ENCODE data around the gene SH3RF3.

SH3RF3 gene

DNA sequence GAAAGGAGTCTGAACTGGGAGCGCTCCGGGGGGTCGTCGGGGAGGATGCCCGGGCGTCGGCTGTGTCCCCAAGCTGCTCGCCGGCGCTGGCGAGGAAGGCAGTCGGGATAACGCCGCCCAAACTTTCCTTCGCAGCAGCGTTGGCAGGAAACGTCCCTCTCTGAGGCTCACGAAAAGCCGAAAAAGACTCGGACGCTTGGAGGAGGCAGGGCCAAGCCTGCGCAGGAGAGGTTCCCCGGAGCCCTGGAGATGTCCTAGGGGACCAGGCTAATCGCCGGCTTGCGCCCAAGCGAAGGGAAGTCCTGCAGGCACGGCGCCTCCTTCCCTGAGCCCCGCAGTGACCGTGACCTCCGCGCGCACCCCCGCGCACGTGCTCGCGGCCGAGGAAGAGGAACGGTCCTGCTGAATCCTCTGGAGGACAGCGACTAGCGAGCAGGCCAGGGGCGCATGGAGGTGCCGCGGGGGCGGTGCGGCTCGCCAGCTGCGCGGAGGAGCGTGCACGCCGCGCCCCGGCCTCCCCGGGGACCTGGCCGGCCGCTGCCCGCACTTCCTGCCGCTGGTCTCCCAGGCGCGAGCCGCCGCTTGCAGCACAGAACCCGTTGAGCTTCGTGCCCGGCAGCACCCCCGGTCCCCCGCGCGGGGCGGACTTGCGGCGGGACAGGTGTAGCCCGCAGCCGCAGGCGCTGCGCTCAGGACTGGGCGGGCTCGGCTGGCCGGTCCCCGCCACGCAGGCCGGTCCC is at the start of gene SH3RF3:
Gene SH3RF3, plus strand, starts transcription at position 590 of the 740 bp plus-strand sequence.
- TF ChIP-seq ARNTL (CRISPR knock-in tag; IDR thresholded peaks at IDR 0.05; ENCODE audit: borderline replicate concordance, low read depth): no peak
- no peak for TF ChIP-seq SNAI2 (CRISPR knock-in tag; IDR thresholded peaks at IDR 0.05)
- no peak for TF ChIP-seq TCF4 (CRISPR knock-in tag; IDR thresholded peaks at IDR 0.05; ENCODE audit: borderline replicate concordance)
- TF ChIP-seq CSDC2 (CRISPR knock-in tag; IDR thresholded peaks at IDR 0.05): no peak
- no peak for TF ChIP-seq ISL1 (CRISPR knock-in tag; IDR thresholded peaks at IDR 0.05)
- no peak for TF ChIP-seq TOX (CRISPR knock-in tag; IDR thresholded peaks at IDR 0.05; ENCODE audit: borderline replicate concordance)
- TF ChIP-seq, protein P1, sequence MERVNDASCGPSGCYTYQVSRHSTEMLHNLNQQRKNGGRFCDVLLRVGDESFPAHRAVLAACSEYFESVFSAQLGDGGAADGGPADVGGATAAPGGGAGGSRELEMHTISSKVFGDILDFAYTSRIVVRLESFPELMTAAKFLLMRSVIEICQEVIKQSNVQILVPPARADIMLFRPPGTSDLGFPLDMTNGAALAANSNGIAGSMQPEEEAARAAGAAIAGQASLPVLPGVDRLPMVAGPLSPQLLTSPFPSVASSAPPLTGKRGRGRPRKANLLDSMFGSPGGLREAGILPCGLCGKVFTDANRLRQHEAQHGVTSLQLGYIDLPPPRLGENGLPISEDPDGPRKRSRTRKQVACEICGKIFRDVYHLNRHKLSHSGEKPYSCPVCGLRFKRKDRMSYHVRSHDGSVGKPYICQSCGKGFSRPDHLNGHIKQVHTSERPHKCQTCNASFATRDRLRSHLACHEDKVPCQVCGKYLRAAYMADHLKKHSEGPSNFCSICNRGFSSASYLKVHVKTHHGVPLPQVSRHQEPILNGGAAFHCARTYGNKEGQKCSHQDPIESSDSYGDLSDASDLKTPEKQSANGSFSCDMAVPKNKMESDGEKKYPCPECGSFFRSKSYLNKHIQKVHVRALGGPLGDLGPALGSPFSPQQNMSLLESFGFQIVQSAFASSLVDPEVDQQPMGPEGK (CRISPR knock-in tag; IDR thresholded peaks at IDR 0.05; ENCODE audit: borderline replicate concordance): no peak
- TF ChIP-seq, protein P2, sequence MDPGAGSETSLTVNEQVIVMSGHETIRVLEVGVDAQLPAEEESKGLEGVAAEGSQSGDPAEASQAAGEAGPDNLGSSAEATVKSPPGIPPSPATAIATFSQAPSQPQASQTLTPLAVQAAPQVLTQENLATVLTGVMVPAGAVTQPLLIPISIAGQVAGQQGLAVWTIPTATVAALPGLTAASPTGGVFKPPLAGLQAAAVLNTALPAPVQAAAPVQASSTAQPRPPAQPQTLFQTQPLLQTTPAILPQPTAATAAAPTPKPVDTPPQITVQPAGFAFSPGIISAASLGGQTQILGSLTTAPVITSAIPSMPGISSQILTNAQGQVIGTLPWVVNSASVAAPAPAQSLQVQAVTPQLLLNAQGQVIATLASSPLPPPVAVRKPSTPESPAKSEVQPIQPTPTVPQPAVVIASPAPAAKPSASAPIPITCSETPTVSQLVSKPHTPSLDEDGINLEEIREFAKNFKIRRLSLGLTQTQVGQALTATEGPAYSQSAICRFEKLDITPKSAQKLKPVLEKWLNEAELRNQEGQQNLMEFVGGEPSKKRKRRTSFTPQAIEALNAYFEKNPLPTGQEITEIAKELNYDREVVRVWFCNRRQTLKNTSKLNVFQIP (CRISPR knock-in tag; IDR thresholded peaks at IDR 0.05; ENCODE audit: borderline replicate concordance, low read depth): no peak
- no peak for TF ChIP-seq OSR1 (CRISPR knock-in tag; IDR thresholded peaks at IDR 0.05)
- no peak for TF ChIP-seq ESRRG (CRISPR knock-in tag; IDR thresholded peaks at IDR 0.05)
- no peak for TF ChIP-seq ZFP30 (CRISPR knock-in tag; IDR thresholded peaks at IDR 0.05)
- ATAC-seq: peak; percentile 15

DNA sequence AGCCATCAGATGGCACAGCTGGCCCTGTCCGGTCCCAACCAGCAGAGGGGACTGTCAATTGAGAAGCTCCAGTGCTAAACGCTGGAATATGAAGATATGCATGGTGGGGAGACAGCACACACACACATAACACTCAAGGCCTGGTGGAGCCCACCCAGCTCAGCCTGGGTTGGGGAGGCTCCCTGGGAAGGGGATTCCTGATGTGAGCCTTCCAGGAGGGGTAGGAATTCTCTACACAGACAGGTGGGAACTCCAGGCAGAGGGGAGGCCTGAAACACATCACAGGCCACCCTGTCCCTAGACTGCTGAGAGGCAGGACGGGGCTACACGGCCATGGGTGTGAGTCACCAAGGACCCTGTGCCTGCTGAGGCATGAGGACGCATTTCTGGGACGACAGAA is 49.4 kb upstream of the SH3RF3 start:
- TF ChIP-seq CSDC2 (CRISPR knock-in tag; IDR thresholded peaks at IDR 0.05) (no peak), SNAI2 (CRISPR knock-in tag; IDR thresholded peaks at IDR 0.05) (no peak), ZNF70 (CRISPR knock-in tag; IDR thresholded peaks at IDR 0.05) (no peak), ZNF565 (CRISPR knock-in tag; conservative IDR thresholded peaks at IDR 0.05; ENCODE audit: low read depth) (no peak), OSR1 (CRISPR knock-in tag; IDR thresholded peaks at IDR 0.05) (no peak), GLIS3 (CRISPR knock-in tag; IDR thresholded peaks at IDR 0.05) (no peak), TCF4 (CRISPR knock-in tag; IDR thresholded peaks at IDR 0.05; ENCODE audit: borderline replicate concordance) (no peak), RARB (CRISPR knock-in tag; IDR thresholded peaks at IDR 0.05) (no peak), ZFP3 (CRISPR knock-in tag; IDR thresholded peaks at IDR 0.05) (no peak), ISL1 (CRISPR knock-in tag; IDR thresholded peaks at IDR 0.05) (no peak)
- TF ChIP-seq, protein P3, sequence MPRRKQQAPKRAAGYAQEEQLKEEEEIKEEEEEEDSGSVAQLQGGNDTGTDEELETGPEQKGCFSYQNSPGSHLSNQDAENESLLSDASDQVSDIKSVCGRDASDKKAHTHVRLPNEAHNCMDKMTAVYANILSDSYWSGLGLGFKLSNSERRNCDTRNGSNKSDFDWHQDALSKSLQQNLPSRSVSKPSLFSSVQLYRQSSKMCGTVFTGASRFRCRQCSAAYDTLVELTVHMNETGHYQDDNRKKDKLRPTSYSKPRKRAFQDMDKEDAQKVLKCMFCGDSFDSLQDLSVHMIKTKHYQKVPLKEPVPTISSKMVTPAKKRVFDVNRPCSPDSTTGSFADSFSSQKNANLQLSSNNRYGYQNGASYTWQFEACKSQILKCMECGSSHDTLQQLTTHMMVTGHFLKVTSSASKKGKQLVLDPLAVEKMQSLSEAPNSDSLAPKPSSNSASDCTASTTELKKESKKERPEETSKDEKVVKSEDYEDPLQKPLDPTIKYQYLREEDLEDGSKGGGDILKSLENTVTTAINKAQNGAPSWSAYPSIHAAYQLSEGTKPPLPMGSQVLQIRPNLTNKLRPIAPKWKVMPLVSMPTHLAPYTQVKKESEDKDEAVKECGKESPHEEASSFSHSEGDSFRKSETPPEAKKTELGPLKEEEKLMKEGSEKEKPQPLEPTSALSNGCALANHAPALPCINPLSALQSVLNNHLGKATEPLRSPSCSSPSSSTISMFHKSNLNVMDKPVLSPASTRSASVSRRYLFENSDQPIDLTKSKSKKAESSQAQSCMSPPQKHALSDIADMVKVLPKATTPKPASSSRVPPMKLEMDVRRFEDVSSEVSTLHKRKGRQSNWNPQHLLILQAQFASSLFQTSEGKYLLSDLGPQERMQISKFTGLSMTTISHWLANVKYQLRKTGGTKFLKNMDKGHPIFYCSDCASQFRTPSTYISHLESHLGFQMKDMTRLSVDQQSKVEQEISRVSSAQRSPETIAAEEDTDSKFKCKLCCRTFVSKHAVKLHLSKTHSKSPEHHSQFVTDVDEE (CRISPR knock-in tag; IDR thresholded peaks at IDR 0.05): no peak
- TF ChIP-seq, protein P4, sequence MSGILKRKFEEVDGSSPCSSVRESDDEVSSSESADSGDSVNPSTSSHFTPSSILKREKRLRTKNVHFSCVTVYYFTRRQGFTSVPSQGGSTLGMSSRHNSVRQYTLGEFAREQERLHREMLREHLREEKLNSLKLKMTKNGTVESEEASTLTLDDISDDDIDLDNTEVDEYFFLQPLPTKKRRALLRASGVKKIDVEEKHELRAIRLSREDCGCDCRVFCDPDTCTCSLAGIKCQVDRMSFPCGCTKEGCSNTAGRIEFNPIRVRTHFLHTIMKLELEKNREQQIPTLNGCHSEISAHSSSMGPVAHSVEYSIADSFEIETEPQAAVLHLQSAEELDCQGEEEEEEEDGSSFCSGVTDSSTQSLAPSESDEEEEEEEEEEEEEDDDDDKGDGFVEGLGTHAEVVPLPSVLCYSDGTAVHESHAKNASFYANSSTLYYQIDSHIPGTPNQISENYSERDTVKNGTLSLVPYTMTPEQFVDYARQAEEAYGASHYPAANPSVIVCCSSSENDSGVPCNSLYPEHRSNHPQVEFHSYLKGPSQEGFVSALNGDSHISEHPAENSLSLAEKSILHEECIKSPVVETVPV (CRISPR knock-in tag; IDR thresholded peaks at IDR 0.05): no peak
- TF ChIP-seq, protein P2 (CRISPR knock-in tag; IDR thresholded peaks at IDR 0.05; ENCODE audit: borderline replicate concordance, low read depth): no peak
- ATAC-seq: no peak

DNA sequence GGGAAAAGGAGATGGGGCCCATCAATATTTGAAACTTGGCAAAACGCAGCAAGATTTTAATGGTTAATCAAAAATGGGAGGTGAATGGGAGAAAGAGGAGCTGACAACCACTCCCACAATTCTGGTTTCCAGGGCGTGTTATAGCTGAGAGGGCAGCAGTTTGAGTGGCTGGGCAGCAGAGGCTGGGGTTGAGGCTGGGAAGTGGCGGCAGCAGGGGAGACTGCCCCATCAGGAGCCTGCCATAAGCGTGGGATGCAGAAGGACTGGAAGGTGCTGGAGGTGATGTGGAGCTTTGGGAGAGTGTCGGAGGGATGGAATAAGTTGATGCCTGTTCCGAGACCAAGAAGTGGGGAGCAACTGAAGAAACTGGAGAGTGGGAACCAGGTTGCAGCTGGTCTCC is 48.9 kb upstream of the SH3RF3 start:
- ATAC-seq: no peak
- TF ChIP-seq BACH2 (CRISPR knock-in tag; IDR thresholded peaks at IDR 0.05; ENCODE audit: borderline replicate concordance) (no peak), ZNF70 (CRISPR knock-in tag; IDR thresholded peaks at IDR 0.05) (no peak), GLIS3 (CRISPR knock-in tag; IDR thresholded peaks at IDR 0.05) (no peak)

Measured in SK-N-SH treated with all-trans-retinoic acid at 6 μM for 48 hours (cell line).